Lower leg skin (tissue), 4 donors: ENCODE measurements around the gene KIAA0513. TPM values are rescaled to one million over a fixed set of nuclear protein-coding genes. Genes with fewer than 3 reads are reported as not detected.

Source experiments
- DNase-seq, 2 donors: peaks; one replicate each; pipeline ENCODE4 v3.0.0-alpha.2; 2019; ENCODE audit warnings: low spot score in 2 of 2
- H3K4me3 ChIP-seq: fragments of 200-600 bp; sonication (generic); 2 replicates; pipeline ENCODE4 v1.5.1; 2017; ENCODE audit warnings: mild to moderate bottlenecking, low read depth; ENCODE audit not compliant: poor library complexity, severe bottlenecking
- CTCF ChIP-seq, 3 donors: fragments of 450-650 bp; IDR thresholded peaks; one replicate each; pipeline ENCODE4 v1.5.1; 2016; ENCODE audit warnings: antibody characterized with exemption in 3 of 3, mild to moderate bottlenecking in 3 of 3, moderate library complexity in 2 of 3
- POLR2A ChIP-seq, 2 donors: fragments of 450-650 bp; IDR thresholded peaks; one replicate each; pipeline ENCODE4 v1.6.1; 2016 to 2017; ENCODE audit warnings: antibody characterized with exemption in 2 of 2, mild to moderate bottlenecking in 1 of 2, moderate library complexity in 1 of 2
- WGBS, 2 donors: methylation state at CpG; one replicate each; pipeline ENCODE4 v1.1.5; 2018; 5-methylcytosine and 5-hydroxymethylcytosine counted together
- intact Hi-C: fragments of 100-400 bp; cut with DNase I; formaldehyde crosslinking; loops from one replicate; pipeline ENCODE4 v1.15.0; 2023; ENCODE audit warnings: low total_unique reads
- total RNA-seq, 4 donors: library from RNA; depleted of rRNA; stranded (reverse); fragments of >200 nt; gene quantifications; one replicate each; pipeline ENCODE4 v1.1.0, GENCODE V29; 2016

The KIAA0513 gene
- total RNA-seq, 4 donors from 2014 or later = 37.5 to 48.1 (median 39.2) TPM

- DNase-seq = no peak
- TF ChIP-seq CTCF (IDR thresholded peaks at IDR 0.05) = no peak
- TF ChIP-seq POLR2A (IDR thresholded peaks at IDR 0.05) = no peak
- intact Hi-C loops = no loop called here
- WGBS, 2 donors = 84 to 85% methylated on average over 17 to 18 of the region's 18 CpGs
- no peak overlapping the region for H3K4me3 ChIP-seq
Measured at GRCh38 chr16:85034591-85035433, 7.2 kb downstream of the KIAA0513 start.

GRCh38 chr16:85036236-85037049 is 8.8 kb downstream of the KIAA0513 start:
- intact Hi-C loops = no loop called here
- no peak for DNase-seq
- WGBS, 2 donors = 86 to 90% methylated on average over 15 of the region's 15 CpGs
- H3K4me3 ChIP-seq = no peak overlapping the region
- TF ChIP-seq POLR2A (IDR thresholded peaks at IDR 0.05) (no peak), CTCF (IDR thresholded peaks at IDR 0.05) (no peak)

- H3K4me3 ChIP-seq = no peak overlapping the region
- 74 to 87% methylated on average over 7 of the region's 7 CpGs for WGBS, 2 donors
- no peak for TF ChIP-seq CTCF (IDR thresholded peaks at IDR 0.05)
- TF ChIP-seq POLR2A (IDR thresholded peaks at IDR 0.05) = no peak
- intact Hi-C loops = no loop called here
- no peak for DNase-seq
Measured at GRCh38 chr16:85037050-85037410, 9.4 kb downstream of the KIAA0513 start.

GRCh38 chr16:85037721-85038120 is 10.1 kb downstream of the KIAA0513 start:
- H3K4me3 ChIP-seq = no peak overlapping the region
- TF ChIP-seq POLR2A (IDR thresholded peaks at IDR 0.05) = no peak
- no peak for TF ChIP-seq CTCF (IDR thresholded peaks at IDR 0.05)
- WGBS, 2 donors = 84 to 96% methylated on average over 5 of the region's 5 CpGs
- intact Hi-C loops = no loop called here
- DNase-seq = no peak

GRCh38 chr16:85040685-85041084 is 13.1 kb downstream of the KIAA0513 start:
- intact Hi-C loops = loop anchor here (10.0 kb wide), 1 partner anchor 1174 kb away; no protein-coding TSS in a partner anchor

More at GRCh38 chr16:85040685-85041084, 13.1 kb downstream of the KIAA0513 start:
- no peak overlapping the region for H3K4me3 ChIP-seq
- TF ChIP-seq POLR2A (IDR thresholded peaks at IDR 0.05) (no peak), CTCF (IDR thresholded peaks at IDR 0.05) (no peak)
- no peak for DNase-seq
- WGBS, 2 donors = 79 to 83% methylated on average over 6 of the region's 6 CpGs
